ENCODE results near the gene DCTN5. TPM values are rescaled to one million over a fixed set of nuclear protein-coding genes. Genes with fewer than 3 reads are reported as not detected.
"Not testable (repeated sequence)": the region's sequence is repeated elsewhere in the genome, so short reads cannot be mapped to it uniquely, and the experiment has no call there.

DCTN5 gene
- total and polyA plus RNA-seq, 2 donors (not counting 3 experiments of a cell fraction or from before 2014, with no cell fraction given): 51.6 to 80.8 TPM

DNA sequence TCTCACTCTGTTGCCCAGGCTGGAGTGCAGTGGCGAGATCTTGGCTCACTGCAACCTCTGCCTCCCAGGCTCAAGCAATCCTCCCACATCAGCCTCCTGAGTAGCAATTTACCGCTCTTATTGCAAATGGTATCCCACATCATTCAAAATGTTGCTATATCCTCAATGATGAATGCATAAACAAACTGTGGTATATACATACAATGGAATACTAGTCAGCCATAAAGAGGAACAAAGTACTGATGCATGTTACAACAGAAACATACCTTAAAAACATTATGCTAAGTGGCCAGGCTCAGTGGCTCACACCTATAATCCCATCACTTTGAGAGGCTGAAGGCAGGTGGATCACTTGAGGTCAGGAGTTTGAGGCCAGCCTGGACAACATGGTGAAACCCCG lies 9.4 kb upstream of the DCTN5 start:
- POLR2A ChIA-PET; intact Hi-C loops (cut with micrococcal nuclease); dilution Hi-C loops (cut with MboI; ENCODE audit: extremely low pct_ligation_motif_present, low sequenced_read_pairs); H3K27me3 ChIP-seq (ENCODE audit: control insufficient read depth in 2 of 2, insufficient read depth in 2 of 2, low read length in 2 of 2); H3K27ac ChIP-seq (ENCODE audit: insufficient read depth, low read depth, low read length); H3K4me2 ChIP-seq (ENCODE audit: insufficient read depth, low read length); H3K4me1 ChIP-seq (ENCODE audit: control insufficient read depth, extremely low read depth, insufficient read depth, low read length); BruUV-seq (replicated peaks); H3K9me1 ChIP-seq (replicated peaks; ENCODE audit: control insufficient read depth, extremely low read depth, insufficient read depth, low read length); FAIRE-seq; DNase-seq (ENCODE audit: low read depth, low spot score); H4K20me1 ChIP-seq (replicated peaks; ENCODE audit: control insufficient read depth, extremely low read depth, insufficient read depth, low read length); H3K79me2 ChIP-seq (ENCODE audit: control insufficient read depth, insufficient read depth, low read length); H3K4me3 ChIP-seq (replicated peaks in 1 of 3; ENCODE audit: insufficient read depth in 1 of 3, low read depth in 1 of 3, low read length in 3 of 3); H3K9ac ChIP-seq (replicated peaks; ENCODE audit: extremely low read depth, insufficient read depth, low read length); H3K9me3 ChIP-seq (replicated peaks; ENCODE audit: control insufficient read depth, insufficient read depth, low read length); CTCF ChIA-PET; H2AFZ ChIP-seq (ENCODE audit: low read depth, low read length): not testable (repeated sequence)
- H3K36me3 ChIP-seq (ENCODE audit: control insufficient read depth in 2 of 2, extremely low read depth in 1 of 2, insufficient read depth in 2 of 2, low read length in 2 of 2): peaks cover 9 to 14% of the 10 kb centered on the region in 2 experiments

DNA sequence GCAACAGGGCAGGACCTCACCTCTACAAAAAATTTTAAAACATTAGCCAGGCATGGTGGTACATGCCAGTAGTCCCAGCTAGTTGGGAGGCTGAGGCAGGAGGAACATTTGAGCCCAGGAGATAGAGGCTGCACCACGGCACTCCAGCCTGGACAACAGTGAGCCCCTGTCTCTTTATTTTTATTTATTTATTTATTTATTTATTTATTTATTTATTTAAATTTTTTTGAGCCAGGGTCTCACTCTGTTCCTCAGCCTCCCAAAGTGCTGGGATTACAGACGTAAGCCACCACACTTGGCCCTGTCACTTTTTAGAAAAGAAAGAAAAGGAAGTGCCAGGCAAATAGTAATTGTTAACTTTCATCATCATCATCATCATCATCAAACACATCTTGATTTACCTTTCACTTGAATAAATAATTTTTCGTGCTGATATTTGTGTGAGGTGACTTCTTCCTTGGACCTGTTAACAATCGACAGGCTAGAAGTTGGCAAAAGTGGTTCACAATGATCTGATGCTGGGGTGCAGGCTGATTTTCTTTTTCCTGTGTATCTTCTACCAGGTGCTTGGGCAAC lies 6.7 kb upstream of the DCTN5 start:
- H3K9me1 ChIP-seq (replicated peaks; ENCODE audit: control insufficient read depth, extremely low read depth, insufficient read depth, low read length): no peaks in the 10 kb centered on the region
- intact Hi-C loops (cut with micrococcal nuclease) (no loop called here), dilution Hi-C loops (cut with MboI; ENCODE audit: extremely low pct_ligation_motif_present, low sequenced_read_pairs) (no loop called here)
- DNase-seq (ENCODE audit: low read depth, low spot score) (no peak), FAIRE-seq (no peak)
- H3K27ac ChIP-seq (ENCODE audit: insufficient read depth, low read depth, low read length): no peak overlapping the region
- no peak overlapping the region for H2AFZ ChIP-seq (ENCODE audit: low read depth, low read length)
- ChIA-PET POLR2A (no interaction called here), CTCF (no interaction called here)
- peaks cover 6% of the 10 kb centered on the region for H3K79me2 ChIP-seq (ENCODE audit: control insufficient read depth, insufficient read depth, low read length)
- H3K27me3 ChIP-seq (ENCODE audit: control insufficient read depth in 2 of 2, insufficient read depth in 2 of 2, low read length in 2 of 2): no peaks in the 10 kb centered on the region
- no peak overlapping the region for H3K9ac ChIP-seq (replicated peaks; ENCODE audit: extremely low read depth, insufficient read depth, low read length)
- peaks cover 7 to 15% of the 10 kb centered on the region in 2 experiments for H3K36me3 ChIP-seq (ENCODE audit: control insufficient read depth in 2 of 2, extremely low read depth in 1 of 2, insufficient read depth in 2 of 2, low read length in 2 of 2)
- H3K9me3 ChIP-seq (replicated peaks; ENCODE audit: control insufficient read depth, insufficient read depth, low read length): no peaks in the 10 kb centered on the region
- H3K4me2 ChIP-seq (ENCODE audit: insufficient read depth, low read length): no peak overlapping the region
- TF ChIP-seq JUN (IDR thresholded peaks at IDR 0.05; ENCODE audit: borderline replicate concordance, insufficient read depth, insufficient read length, low read depth): no peak
- TF ChIP-seq, protein P1, sequence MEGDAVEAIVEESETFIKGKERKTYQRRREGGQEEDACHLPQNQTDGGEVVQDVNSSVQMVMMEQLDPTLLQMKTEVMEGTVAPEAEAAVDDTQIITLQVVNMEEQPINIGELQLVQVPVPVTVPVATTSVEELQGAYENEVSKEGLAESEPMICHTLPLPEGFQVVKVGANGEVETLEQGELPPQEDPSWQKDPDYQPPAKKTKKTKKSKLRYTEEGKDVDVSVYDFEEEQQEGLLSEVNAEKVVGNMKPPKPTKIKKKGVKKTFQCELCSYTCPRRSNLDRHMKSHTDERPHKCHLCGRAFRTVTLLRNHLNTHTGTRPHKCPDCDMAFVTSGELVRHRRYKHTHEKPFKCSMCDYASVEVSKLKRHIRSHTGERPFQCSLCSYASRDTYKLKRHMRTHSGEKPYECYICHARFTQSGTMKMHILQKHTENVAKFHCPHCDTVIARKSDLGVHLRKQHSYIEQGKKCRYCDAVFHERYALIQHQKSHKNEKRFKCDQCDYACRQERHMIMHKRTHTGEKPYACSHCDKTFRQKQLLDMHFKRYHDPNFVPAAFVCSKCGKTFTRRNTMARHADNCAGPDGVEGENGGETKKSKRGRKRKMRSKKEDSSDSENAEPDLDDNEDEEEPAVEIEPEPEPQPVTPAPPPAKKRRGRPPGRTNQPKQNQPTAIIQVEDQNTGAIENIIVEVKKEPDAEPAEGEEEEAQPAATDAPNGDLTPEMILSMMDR (IDR thresholded peaks at IDR 0.05; ENCODE audit: extremely low read depth in 1 of 2, insufficient read depth in 1 of 2, low read depth in 1 of 2, low read length in 2 of 2): no peak
- no peak for TF ChIP-seq FOS (IDR thresholded peaks at IDR 0.05; ENCODE audit: borderline replicate concordance, insufficient read depth, low read length)
- TF ChIP-seq MYC (IDR thresholded peaks at IDR 0.05; ENCODE audit: low read depth, low read length): no peak
- H3K4me3 ChIP-seq (replicated peaks in 1 of 3; ENCODE audit: insufficient read depth in 1 of 3, low read depth in 1 of 3, low read length in 3 of 3): no peak overlapping the region
- BruUV-seq (replicated peaks): no TSS peak
- H3K4me1 ChIP-seq (ENCODE audit: control insufficient read depth, extremely low read depth, insufficient read depth, low read length): no peaks in the 10 kb centered on the region
- no peaks in the 10 kb centered on the region for H4K20me1 ChIP-seq (replicated peaks; ENCODE audit: control insufficient read depth, extremely low read depth, insufficient read depth, low read length)
